Dendritic cell treated with granulocyte-macrophage colony-stimulating factor and Interleukin-4, amounts not matched to agents 40 ng/mL and 50 ng/mL, for 4 days (primary cell): Measurements from ENCODE around the gene GEMIN2.
A peak's percentile ranks its signal among the peaks of the same experiment; 100 is the strongest.
"Not testable (repeated sequence)": the region's sequence is repeated elsewhere in the genome, so short reads cannot be mapped to it uniquely, and the experiment has no call there.

Experiments used
- H3K27ac Mint-ChIP-seq: one replicate; pipeline ENCODE4 v1.8.0; 2022; ENCODE audit warnings: mild to moderate bottlenecking, mixed read lengths
- H3K27me3 Mint-ChIP-seq: one replicate; pipeline ENCODE4 v1.8.0; 2022; ENCODE audit warnings: mild to moderate bottlenecking, mixed read lengths
- H3K36me3 Mint-ChIP-seq: one replicate; pipeline ENCODE4 v1.8.0; 2022; ENCODE audit warnings: low read depth, mixed read lengths
- H3K4me1 Mint-ChIP-seq: one replicate; pipeline ENCODE4 v1.8.0; 2022; ENCODE audit warnings: low read depth, mixed read lengths
- H3K4me3 Mint-ChIP-seq: one replicate; pipeline ENCODE4 v1.8.0; 2022; ENCODE audit warnings: mild to moderate bottlenecking, moderate library complexity, mixed read lengths
- H3K9me3 Mint-ChIP-seq: one replicate; pipeline ENCODE4 v1.8.0; 2022; ENCODE audit warnings: mixed read lengths
- intact Hi-C: fragments of 100-400 bp; cut with micrococcal nuclease; formaldehyde crosslinking; loops from one replicate; pipeline ENCODE4 v1.15.0; 2022

The GEMIN2 gene

GRCh38 chr14:39114073-39114838 lies at the start of gene GEMIN2:
Gene GEMIN2 (plus strand): TSS chr14:39114323. CDS start chr14:39114339, 16 bp downstream.
- intact Hi-C loops: loop anchor here (1.0 to 5.0 kb wide), 2 partner anchors 11 to 153 kb away; partner anchors contain the start of gene SEC23A
- Mint-ChIP-seq H3K4me3 (peak within 1 kb of the TSS; percentile 94), H3K27ac (peak within 1 kb of the TSS; percentile 82), H3K36me3 (peaks cover 18% of the 10 kb centered on the region), H3K9me3 (no peaks in the 10 kb centered on the region), H3K4me1 (peaks cover 9% of the 10 kb centered on the region), H3K27me3 (peaks cover 3% of the 10 kb centered on the region)

- H3K36me3 Mint-ChIP-seq: peaks cover 85% of the 10 kb centered on the region
- H3K27me3 Mint-ChIP-seq, H3K9me3 Mint-ChIP-seq, H3K27ac Mint-ChIP-seq, intact Hi-C loops, H3K4me1 Mint-ChIP-seq, H3K4me3 Mint-ChIP-seq: not testable (repeated sequence)
These were observed 44.8 kb upstream of the GEMIN2 start for GRCh38 chr14:39069169-39069805.

GRCh38 chr14:39069923-39070322 lies 44.2 kb upstream of the GEMIN2 start:
- no peak overlapping the region for H3K27ac Mint-ChIP-seq
- intact Hi-C loops: no loop called here
- H3K36me3 Mint-ChIP-seq: peaks cover 84% of the 10 kb centered on the region
- H3K4me1 Mint-ChIP-seq: no peaks in the 10 kb centered on the region
- no peak overlapping the region for H3K4me3 Mint-ChIP-seq
- no peaks in the 10 kb centered on the region for H3K27me3 Mint-ChIP-seq
- H3K9me3 Mint-ChIP-seq: no peaks in the 10 kb centered on the region

- Mint-ChIP-seq H3K4me3 (no peak overlapping the region), H3K4me1 (no peaks in the 10 kb centered on the region), H3K9me3 (no peaks in the 10 kb centered on the region), H3K27ac (no peak overlapping the region), H3K36me3 (peaks cover 85% of the 10 kb centered on the region), H3K27me3 (no peaks in the 10 kb centered on the region)
- intact Hi-C loops: no loop called here
These were observed 43.0 kb upstream of the GEMIN2 start for GRCh38 chr14:39071096-39071495.

GRCh38 chr14:39080886-39081285 lies 33.2 kb upstream of the GEMIN2 start:
- no peak overlapping the region for H3K4me3 Mint-ChIP-seq
- no peaks in the 10 kb centered on the region for H3K27me3 Mint-ChIP-seq
- intact Hi-C loops: no loop called here
- no peaks in the 10 kb centered on the region for H3K4me1 Mint-ChIP-seq
- H3K9me3 Mint-ChIP-seq: no peaks in the 10 kb centered on the region
- no peak overlapping the region for H3K27ac Mint-ChIP-seq
- peaks cover 91% of the 10 kb centered on the region for H3K36me3 Mint-ChIP-seq

- Mint-ChIP-seq H3K36me3 (peaks cover 88% of the 10 kb centered on the region), H3K9me3 (no peaks in the 10 kb centered on the region), H3K27ac (no peak overlapping the region), H3K4me1 (no peaks in the 10 kb centered on the region), H3K27me3 (no peaks in the 10 kb centered on the region), H3K4me3 (no peak overlapping the region)
- intact Hi-C loops: no loop called here
These were observed 31.0 kb upstream of the GEMIN2 start for GRCh38 chr14:39083127-39083526.

- H3K27me3 Mint-ChIP-seq: no peaks in the 10 kb centered on the region
- intact Hi-C loops: no loop called here
- no peaks in the 10 kb centered on the region for H3K9me3 Mint-ChIP-seq
- H3K36me3 Mint-ChIP-seq: peaks cover 94% of the 10 kb centered on the region
- no peak overlapping the region for H3K4me3 Mint-ChIP-seq
- no peaks in the 10 kb centered on the region for H3K4me1 Mint-ChIP-seq
- H3K27ac Mint-ChIP-seq: no peak overlapping the region
These were observed 28.2 kb upstream of the GEMIN2 start for GRCh38 chr14:39085933-39086332.

- intact Hi-C loops: no loop called here
- Mint-ChIP-seq H3K9me3 (no peaks in the 10 kb centered on the region), H3K36me3 (peaks cover 92% of the 10 kb centered on the region), H3K4me3 (no peak overlapping the region), H3K4me1 (no peaks in the 10 kb centered on the region), H3K27ac (no peak overlapping the region), H3K27me3 (no peaks in the 10 kb centered on the region)
These were observed 26.6 kb upstream of the GEMIN2 start for GRCh38 chr14:39087493-39087892.

- H3K4me3 Mint-ChIP-seq: no peak overlapping the region
These were observed 23.5 kb upstream of the GEMIN2 start for GRCh38 chr14:39090548-39091111.

GRCh38 chr14:39091716-39092115 lies 22.4 kb upstream of the GEMIN2 start:
- Mint-ChIP-seq H3K4me3 (no peak overlapping the region), H3K9me3 (no peaks in the 10 kb centered on the region), H3K36me3 (peaks cover 78% of the 10 kb centered on the region), H3K4me1 (peaks cover 6% of the 10 kb centered on the region), H3K27ac (no peak overlapping the region), H3K27me3 (no peaks in the 10 kb centered on the region)
- intact Hi-C loops: no loop called here

More at GRCh38 chr14:39090548-39091111, 23.5 kb upstream of the GEMIN2 start:
- intact Hi-C loops: no loop called here
- H3K27ac Mint-ChIP-seq: no peak overlapping the region
- peaks cover 6% of the 10 kb centered on the region for H3K4me1 Mint-ChIP-seq
- H3K9me3 Mint-ChIP-seq: no peaks in the 10 kb centered on the region
- peaks cover 82% of the 10 kb centered on the region for H3K36me3 Mint-ChIP-seq
- H3K27me3 Mint-ChIP-seq: no peaks in the 10 kb centered on the region

- H3K27ac Mint-ChIP-seq: no peak overlapping the region
These were observed 19.6 kb upstream of the GEMIN2 start for GRCh38 chr14:39094515-39094914.

GRCh38 chr14:39097159-39097558 lies 17.0 kb upstream of the GEMIN2 start:
- intact Hi-C loops: no loop called here
- peaks cover 29% of the 10 kb centered on the region for H3K36me3 Mint-ChIP-seq
- no peaks in the 10 kb centered on the region for H3K27me3 Mint-ChIP-seq
- H3K27ac Mint-ChIP-seq: no peak overlapping the region
- H3K9me3 Mint-ChIP-seq: no peaks in the 10 kb centered on the region
- H3K4me1 Mint-ChIP-seq: peaks cover 37% of the 10 kb centered on the region
- no peak overlapping the region for H3K4me3 Mint-ChIP-seq

More at GRCh38 chr14:39094515-39094914, 19.6 kb upstream of the GEMIN2 start:
- Mint-ChIP-seq H3K4me1 (peaks cover 17% of the 10 kb centered on the region), H3K27me3 (no peaks in the 10 kb centered on the region), H3K9me3 (no peaks in the 10 kb centered on the region), H3K36me3 (peaks cover 54% of the 10 kb centered on the region), H3K4me3 (no peak overlapping the region)
- intact Hi-C loops: no loop called here

- H3K27ac Mint-ChIP-seq, intact Hi-C loops, H3K9me3 Mint-ChIP-seq, H3K4me3 Mint-ChIP-seq, H3K27me3 Mint-ChIP-seq: not testable (repeated sequence)
- H3K4me1 Mint-ChIP-seq: peaks cover 48% of the 10 kb centered on the region
- H3K36me3 Mint-ChIP-seq: peaks cover 35% of the 10 kb centered on the region
These were observed 14.9 kb upstream of the GEMIN2 start for GRCh38 chr14:39099215-39099614.

- H3K4me3 Mint-ChIP-seq: no peak overlapping the region
- no peaks in the 10 kb centered on the region for H3K9me3 Mint-ChIP-seq
- peaks cover 30% of the 10 kb centered on the region for H3K36me3 Mint-ChIP-seq
- no peaks in the 10 kb centered on the region for H3K27me3 Mint-ChIP-seq
- H3K27ac Mint-ChIP-seq: no peak overlapping the region
- intact Hi-C loops: loop anchor here (5.0 kb wide), 1 partner anchor 333 kb away; the partner anchor contains the start of gene FBXO33
- peaks cover 47% of the 10 kb centered on the region for H3K4me1 Mint-ChIP-seq
These were observed 14.4 kb upstream of the GEMIN2 start for GRCh38 chr14:39099748-39100147.
